Activated naive CD4-positive, alpha-beta T cell treated with anti-CD3 and anti-CD28 coated beads, Interleukin-2, amount 50 U/mL, for 72 hours (primary cell): Measurements from ENCODE around the gene NAP1L4. TPM values are rescaled to one million over a fixed set of nuclear protein-coding genes. Genes with fewer than 3 reads are reported as not detected.

Experiments
- ATAC-seq, 2 donors: fragments of 150-1000 bp; cut with Tn5 transposase; 2 replicates each; pipeline ENCODE4 v1.10.0; 2021; ENCODE audit warnings: mild to moderate bottlenecking in 2 of 2, moderate library complexity in 2 of 2
- DNase-seq, 2 donors: peaks; one replicate each; pipeline ENCODE4 v3.0.0; 2021 to 2022; ENCODE audit warnings: low spot score in 2 of 2
- H3K27ac Mint-ChIP-seq, 2 donors: one replicate each; pipeline ENCODE4 v1.8.0; 2022; ENCODE audit warnings: mild to moderate bottlenecking in 2 of 2, mixed read lengths in 2 of 2
- H3K36me3 Mint-ChIP-seq, 2 donors: one replicate each; pipeline ENCODE4 v1.8.0; 2022; ENCODE audit warnings: mixed read lengths in 2 of 2
- H3K9me3 Mint-ChIP-seq, 2 donors: one replicate each; pipeline ENCODE4 v1.8.0; 2022; ENCODE audit warnings: mixed read lengths in 2 of 2
- total RNA-seq, 2 donors: library from RNA; stranded (reverse); gene quantifications; one replicate each; pipeline ENCODE4 v1.2.3, GENCODE V29; 2022

The NAP1L4 gene, protein sequence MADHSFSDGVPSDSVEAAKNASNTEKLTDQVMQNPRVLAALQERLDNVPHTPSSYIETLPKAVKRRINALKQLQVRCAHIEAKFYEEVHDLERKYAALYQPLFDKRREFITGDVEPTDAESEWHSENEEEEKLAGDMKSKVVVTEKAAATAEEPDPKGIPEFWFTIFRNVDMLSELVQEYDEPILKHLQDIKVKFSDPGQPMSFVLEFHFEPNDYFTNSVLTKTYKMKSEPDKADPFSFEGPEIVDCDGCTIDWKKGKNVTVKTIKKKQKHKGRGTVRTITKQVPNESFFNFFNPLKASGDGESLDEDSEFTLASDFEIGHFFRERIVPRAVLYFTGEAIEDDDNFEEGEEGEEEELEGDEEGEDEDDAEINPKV
- 100 to 1,000 TPM; 287 to 318 TPM for total RNA-seq

DNA sequence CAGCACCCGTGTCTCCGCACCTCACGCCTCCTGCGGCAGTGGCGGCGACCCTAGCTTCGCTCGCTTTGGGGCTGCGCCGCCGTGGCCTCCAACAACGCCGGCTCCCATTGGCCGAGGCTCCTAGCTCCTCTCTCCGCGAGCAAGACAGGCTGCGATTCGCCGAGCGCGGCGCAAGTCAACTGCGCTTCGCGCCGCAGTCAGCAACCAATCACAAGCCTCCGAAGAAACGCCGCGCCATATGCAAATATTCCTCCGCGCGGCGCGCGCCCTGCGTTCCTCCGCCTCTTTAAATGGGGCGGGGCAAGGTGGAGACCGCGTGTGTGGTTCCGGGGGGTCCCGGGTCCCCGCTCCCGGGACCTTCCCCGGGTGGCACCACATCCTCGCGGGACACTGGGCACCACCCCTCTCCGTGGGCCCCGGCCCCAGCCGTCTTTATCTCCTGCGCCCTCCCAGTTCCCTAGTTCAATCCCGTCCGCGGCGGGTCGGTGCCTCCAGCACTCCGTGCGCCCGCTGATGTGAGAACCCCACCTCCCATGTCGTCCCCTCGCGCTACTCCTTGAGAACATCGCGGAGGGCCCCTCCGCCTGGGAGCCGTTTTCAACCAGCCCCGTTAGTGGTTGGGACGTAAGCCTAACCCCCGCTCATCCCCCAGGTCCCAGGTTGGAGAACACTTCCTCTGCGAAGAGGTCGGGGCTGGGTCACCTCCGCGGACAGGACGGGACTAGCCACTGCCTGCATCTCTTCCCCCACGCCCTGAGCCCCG is at the start of gene NAP1L4:
NAP1L4 (minus strand) TSS at position 96 of the 763 bp plus-strand sequence. CDS start 13,109 bp downstream, outside the sequence.
- ATAC-seq (peak; percentile 85 to 86), DNase-seq (peak; percentile 93 to 98)
- H3K27ac Mint-ChIP-seq, result peak within 1 kb of the TSS; percentile 98 to 100
- H3K36me3 Mint-ChIP-seq, result peaks cover 34 to 40% of the 10 kb centered on the region in 2 donors
- H3K9me3 Mint-ChIP-seq, result no peaks in the 10 kb centered on the region

DNA sequence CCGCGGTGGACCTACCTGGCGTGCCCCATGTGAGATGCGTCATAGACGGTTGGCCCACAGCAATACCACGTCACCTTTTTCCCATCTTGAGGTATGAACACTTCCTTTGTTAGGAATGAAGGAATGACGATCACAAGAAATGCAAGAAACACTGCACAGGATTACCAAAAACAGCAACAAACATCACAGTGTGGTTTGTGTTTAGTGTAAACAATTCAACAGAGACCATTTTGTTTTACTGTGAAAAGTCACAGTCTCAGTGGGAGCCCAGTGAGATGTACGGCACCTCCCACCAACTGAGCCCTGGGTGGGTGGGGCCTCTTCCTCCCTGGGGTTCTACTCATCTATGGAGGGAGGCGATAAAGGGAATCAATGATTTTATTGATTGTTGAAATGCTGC is 48.8 kb upstream of the NAP1L4 start:
- Mint-ChIP-seq H3K27ac (no peak overlapping the region), H3K36me3 (peaks cover 6 to 14% of the 10 kb centered on the region in 2 donors), H3K9me3 (no peaks in the 10 kb centered on the region)
- DNase-seq (no peak), ATAC-seq (no peak)

DNA sequence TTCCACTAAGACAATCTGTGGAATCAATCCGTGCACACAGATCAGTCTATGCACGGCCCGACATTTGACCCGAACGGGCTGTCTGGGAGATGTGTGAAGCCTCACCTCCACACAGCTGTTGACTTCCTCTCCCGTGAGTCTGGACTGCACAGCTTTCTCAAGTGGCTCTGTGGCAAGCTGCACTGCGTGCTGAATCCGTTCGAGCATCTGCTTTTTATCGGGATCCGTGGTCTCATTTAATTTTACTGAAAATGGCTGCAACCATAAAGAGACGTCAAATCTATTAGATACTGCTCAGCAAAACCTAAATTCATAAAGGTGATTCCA is 45.8 kb upstream of the NAP1L4 start:
- DNase-seq, result no peak
- Mint-ChIP-seq H3K36me3 (peaks cover 6 to 17% of the 10 kb centered on the region in 2 donors), H3K9me3 (no peaks in the 10 kb centered on the region), H3K27ac (peak overlapping the region in 1 of 2 donors; percentile 50)
- no peak for ATAC-seq

DNA sequence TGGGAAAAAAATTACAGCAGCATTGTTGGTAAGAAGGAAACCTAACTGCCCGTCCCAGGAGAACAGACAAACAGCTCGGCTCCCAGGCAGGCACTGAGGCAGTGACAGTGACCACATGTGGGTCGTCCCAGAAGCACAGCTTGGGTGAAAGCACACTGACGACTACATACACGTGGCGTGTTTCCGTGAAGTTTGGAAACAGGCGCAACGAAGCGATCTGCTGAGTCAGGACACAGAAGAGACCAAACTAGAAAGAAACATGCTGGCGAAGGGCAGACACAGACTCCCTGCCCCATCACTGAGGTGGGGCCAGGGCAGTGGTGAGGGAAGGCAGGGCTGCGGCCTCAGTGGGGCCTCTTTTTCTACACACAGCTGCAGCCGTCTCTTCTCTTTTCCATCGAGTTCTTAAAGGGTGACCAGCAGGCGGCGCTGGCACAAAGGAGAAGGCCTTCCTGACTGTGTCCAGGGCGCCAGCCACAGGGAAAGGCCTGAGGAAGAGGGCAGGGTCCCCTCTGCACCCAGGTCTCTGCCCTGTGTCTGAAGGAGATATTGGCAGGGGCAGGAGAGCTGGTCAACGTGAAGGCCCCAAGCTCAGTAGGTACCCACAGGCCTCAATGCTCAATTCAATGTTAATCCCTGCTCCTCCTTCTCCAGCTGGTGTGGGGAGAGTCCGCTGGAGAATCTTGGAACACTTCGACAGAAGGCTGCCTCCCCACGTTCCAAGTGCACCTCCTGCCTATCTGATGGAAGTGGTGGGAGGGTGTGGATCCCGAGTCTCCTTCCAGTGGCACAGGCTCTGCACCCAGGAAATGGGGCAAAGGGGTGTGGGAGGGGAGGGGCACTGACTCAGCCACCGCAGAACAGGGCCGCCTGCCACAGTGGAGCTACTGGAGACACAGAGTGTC is 45.2 kb upstream of the NAP1L4 start:
- Mint-ChIP-seq H3K9me3 (no peaks in the 10 kb centered on the region), H3K27ac (peak overlapping the region in 1 of 2 donors; percentile 50), H3K36me3 (peaks cover 6 to 22% of the 10 kb centered on the region in 2 donors)
- DNase-seq (peak in 1 of 2 donors; percentile 57), ATAC-seq (peak; percentile 80 to 86)

DNA sequence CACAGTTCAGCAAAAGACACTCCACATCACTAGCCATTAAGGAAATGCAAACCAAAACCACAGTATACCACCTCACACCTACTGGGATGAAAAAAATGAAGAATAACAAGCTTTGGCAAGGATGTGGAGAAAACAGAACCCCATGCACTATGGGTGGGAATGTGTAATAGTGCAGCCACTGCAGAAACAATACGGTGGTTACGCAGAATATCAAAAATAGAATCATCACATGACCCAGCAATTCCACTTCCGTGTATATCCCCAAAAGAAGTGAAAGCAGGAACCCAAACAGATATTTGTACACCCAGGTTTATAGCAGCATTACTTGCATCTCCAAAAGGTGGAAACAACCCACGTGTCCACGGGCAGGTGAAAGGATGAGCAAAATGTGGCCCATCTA is 44.3 kb upstream of the NAP1L4 start:
- Mint-ChIP-seq H3K36me3 (peaks cover 6 to 25% of the 10 kb centered on the region in 2 donors), H3K27ac (peak overlapping the region in 1 of 2 donors; percentile 90), H3K9me3 (no peaks in the 10 kb centered on the region)
- DNase-seq (no peak), ATAC-seq (no peak)

DNA sequence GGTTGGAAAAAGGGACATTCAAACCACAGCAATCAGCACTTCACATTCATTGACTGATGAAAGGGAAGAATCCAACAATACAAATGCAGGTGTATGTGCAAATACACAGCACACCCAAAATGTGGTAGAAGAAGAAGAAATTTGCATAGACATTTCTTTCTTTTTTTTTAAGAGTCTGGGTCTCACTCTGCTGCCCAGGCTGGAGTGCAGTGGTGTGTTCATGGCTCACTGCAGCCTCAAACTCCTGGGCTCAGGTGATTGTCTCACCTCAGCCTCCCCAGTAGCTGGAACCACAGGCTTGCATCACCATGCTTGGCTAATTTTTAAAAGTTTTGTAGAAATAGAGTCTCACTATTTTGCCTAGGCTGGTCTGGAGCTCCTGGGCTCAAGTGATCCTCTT is 43.2 kb upstream of the NAP1L4 start:
- H3K9me3 Mint-ChIP-seq, result no peaks in the 10 kb centered on the region
- peaks cover 10 to 35% of the 10 kb centered on the region in 2 donors for H3K36me3 Mint-ChIP-seq
- H3K27ac Mint-ChIP-seq, result no peak overlapping the region
- ATAC-seq, result no peak
- DNase-seq, result no peak

DNA sequence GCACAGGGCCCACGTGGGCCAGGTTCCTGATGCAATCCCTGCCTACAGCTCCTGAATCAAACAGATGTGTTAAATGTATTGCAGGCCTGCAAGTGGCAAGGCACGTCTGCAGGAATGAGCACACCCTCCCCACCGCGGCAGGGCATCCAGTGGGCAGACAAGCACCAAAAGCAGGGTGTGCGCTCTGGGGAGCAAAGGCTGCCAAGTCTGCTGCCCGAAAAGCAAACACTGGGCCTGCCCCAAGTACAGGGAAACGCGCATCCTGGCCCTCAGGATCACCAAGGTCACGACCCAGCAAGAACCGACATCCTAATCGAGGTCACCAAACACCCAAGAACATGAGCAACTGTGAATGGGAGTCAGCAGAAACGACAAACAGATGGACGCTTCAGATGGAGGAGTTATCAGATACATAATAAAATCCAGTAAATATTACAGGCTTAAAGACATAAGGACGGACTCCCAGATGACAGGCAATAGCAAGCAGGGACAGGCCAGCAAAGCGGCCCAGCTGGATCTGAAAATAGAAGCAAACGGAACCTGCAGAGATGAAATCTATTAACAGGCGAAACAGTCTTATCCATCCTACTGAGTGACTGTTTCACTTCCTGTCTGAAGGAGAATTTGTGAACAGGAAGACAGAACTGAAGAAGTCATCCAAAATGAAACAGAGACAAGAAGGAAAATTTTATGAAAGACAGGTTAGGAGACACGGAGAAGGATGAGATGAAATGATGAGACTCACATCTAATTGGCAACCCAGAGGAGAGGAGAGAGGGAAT is 38.4 kb upstream of the NAP1L4 start:
- Mint-ChIP-seq H3K9me3 (no peaks in the 10 kb centered on the region), H3K27ac (peak overlapping the region in 1 of 2 donors; percentile 73), H3K36me3 (peaks cover 30 to 38% of the 10 kb centered on the region in 2 donors)
- DNase-seq, result no peak
- ATAC-seq, result no peak

DNA sequence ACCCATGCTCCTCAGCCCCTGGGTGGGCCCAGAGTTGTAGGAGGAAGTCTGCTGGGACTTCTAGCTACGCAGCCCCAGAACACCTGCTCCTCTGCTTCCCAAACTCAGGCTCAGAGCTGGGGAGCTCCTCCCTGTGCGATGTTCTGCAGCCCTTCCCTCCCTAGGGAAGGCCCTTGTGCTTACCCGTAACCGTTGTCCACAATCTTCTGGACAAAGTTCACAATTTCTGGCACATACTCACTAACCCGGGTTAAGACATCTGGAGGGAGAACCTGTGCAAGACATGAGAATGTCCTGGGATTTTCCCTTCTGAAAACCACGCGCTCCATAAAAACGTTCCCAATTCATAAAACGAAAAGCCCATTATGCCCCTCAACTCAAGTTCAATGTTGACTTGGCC is 36.7 kb upstream of the NAP1L4 start:
- Mint-ChIP-seq H3K9me3 (no peaks in the 10 kb centered on the region), H3K27ac (peak overlapping the region in 1 of 2 donors; percentile 78), H3K36me3 (peaks cover 30 to 40% of the 10 kb centered on the region in 2 donors)
- ATAC-seq (no peak), DNase-seq (no peak)

DNA sequence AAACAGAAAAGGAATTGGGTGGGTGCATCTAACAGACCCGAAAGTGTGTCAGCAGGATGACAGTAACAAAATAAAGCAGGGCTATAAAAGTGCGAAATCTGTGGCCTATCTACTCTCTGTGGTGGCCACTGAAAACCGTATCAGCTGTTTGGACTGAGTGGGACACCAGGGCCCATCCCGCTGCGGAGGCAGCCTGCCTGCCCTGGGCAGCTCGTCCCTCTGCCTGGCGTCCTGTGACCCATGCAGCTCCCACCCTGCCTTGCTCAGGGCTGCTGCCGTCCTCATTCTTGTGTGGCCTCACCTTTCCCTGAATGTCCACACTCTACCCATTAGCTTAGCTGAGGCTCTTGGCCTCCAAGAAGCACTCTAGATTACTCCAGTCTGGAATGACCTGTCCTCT is 34.7 kb upstream of the NAP1L4 start:
- DNase-seq, result no peak

DNA sequence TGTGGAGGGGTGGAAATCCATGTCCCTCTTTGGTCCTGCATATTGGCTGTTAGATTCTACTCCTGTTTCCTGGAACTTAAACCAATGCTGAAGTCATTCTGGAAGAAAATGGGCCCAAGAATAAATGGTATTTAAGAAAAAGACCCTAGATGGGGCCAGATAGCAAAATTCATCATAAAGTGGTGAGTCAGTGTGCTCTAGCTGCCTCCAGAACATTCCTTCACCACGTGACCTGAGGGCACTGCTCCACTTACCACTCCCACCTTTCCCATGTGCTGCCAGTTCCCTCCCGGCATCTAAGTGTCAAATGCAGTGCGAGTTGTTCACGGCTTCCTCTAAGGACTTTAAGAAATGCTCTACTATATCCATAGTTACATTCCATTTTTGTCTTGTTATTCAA is 30.9 kb upstream of the NAP1L4 start:
- ATAC-seq (no peak), DNase-seq (no peak)
- Mint-ChIP-seq H3K36me3 (peaks cover 8 to 31% of the 10 kb centered on the region in 2 donors), H3K27ac (peak overlapping the region; percentile 25 to 70), H3K9me3 (no peaks in the 10 kb centered on the region)

More for the DNA sequence above, 34.7 kb upstream of the NAP1L4 start:
- ATAC-seq, result no peak
- peak overlapping the region in 1 of 2 donors; percentile 32 for H3K27ac Mint-ChIP-seq
- H3K36me3 Mint-ChIP-seq, result peaks cover 30 to 51% of the 10 kb centered on the region in 2 donors
- H3K9me3 Mint-ChIP-seq, result no peaks in the 10 kb centered on the region

DNA sequence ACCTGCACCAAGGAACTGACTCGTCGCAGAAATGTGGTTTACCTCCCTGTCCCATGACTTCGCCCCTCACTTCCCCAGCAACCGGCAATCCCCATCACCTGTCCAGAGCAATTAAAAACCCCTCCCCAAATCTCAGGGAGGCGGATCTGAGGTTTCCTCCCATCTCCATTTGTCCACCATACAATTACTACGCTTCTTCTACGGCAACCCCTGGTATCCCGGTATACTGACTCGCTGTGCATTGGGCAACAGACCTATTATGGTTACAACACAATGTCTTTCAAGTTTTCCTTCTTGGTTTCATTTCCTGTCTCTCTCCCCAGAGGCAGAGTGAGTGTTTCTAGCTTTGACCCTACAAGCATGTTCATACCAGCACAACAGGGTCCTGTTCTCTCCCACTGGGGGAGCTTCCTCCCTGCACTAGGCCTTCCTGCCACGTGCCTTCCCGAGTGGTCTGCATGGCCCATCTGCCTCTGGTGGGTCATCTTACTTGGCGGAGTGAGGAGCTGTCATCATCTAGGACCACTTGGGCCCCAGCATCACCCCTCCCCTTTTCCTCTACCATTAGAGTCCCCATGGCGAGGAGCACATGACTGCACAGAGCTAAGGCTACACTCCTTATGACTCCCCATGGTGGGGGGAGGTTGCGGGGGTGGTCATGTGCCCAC is 30.3 kb upstream of the NAP1L4 start:
- peak; percentile 81 to 84 for ATAC-seq
- peak in 1 of 2 donors; percentile 15 for DNase-seq
- peaks cover 6 to 29% of the 10 kb centered on the region in 2 donors for H3K36me3 Mint-ChIP-seq
- H3K27ac Mint-ChIP-seq, result peak overlapping the region; percentile 53 to 70
- no peaks in the 10 kb centered on the region for H3K9me3 Mint-ChIP-seq

DNA sequence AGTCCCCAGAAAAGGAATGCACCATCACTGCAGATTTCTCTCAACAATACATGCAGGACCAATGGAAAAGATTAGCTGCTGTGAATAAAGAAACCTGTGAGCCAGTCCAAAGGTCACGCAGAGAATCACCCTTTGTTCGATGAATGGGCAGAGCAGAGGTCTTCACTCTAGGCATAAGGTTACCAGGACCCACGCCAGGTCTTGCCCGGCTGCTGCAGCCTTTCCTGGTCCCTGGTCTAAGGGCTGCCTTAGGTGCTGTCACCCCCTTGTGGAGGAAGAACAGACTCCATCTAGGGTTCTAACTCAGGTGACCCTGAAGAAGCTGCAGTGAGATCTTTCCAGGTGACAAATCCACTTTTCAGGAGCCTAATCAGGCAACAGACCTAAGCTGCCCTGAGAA is 29.0 kb upstream of the NAP1L4 start:
- DNase-seq (peak in 1 of 2 donors; percentile 28), ATAC-seq (peak; percentile 45 to 67)
- H3K9me3 Mint-ChIP-seq, result no peaks in the 10 kb centered on the region
- H3K27ac Mint-ChIP-seq, result no peak overlapping the region
- peaks cover 6 to 29% of the 10 kb centered on the region in 2 donors for H3K36me3 Mint-ChIP-seq

DNA sequence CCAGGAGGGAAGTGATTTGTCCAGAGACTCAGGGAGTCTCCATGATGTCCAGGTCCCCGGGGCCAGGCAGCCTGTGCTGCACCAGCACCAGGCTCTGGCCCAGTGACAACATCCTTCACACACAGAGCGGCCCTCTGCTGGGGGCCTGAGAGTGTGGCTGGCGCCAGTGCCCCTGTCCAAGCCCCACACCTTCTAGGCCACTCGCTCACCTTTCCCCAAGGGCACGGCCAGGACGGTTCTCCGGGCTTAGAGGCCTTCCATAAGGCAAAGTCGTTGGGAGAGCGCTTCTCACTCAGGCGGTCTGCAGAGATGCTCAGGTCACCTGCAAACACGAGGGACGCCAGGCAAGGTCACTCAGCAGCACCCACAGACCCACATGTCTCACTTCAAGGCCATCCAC is 27.9 kb upstream of the NAP1L4 start:
- H3K27ac Mint-ChIP-seq, result peak overlapping the region; percentile 29 to 42
- peaks cover 6 to 37% of the 10 kb centered on the region in 2 donors for H3K36me3 Mint-ChIP-seq
- no peaks in the 10 kb centered on the region for H3K9me3 Mint-ChIP-seq
- ATAC-seq (no peak), DNase-seq (no peak)

DNA sequence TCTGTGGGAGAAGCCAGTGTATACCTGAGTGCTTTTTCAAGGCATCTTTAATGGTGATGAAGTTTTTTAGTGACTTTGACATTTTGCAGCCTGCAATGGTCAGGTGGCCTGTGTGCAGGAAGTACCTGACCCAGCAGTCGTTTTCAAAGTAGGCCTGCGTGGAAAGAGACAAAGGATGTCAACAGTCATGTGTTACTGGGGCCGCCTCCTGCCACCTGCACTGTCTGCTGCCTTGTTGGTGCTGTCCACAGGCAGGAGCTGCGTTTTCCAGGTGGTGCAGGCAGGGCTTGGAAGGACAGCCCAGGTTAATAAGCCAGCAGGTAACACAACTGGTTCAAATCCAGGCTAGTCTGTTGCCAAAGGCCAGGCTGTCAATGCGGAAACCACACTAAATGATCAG is 26.5 kb upstream of the NAP1L4 start:
- no peak for ATAC-seq
- no peak for DNase-seq
- Mint-ChIP-seq H3K36me3 (peaks cover 6 to 35% of the 10 kb centered on the region in 2 donors), H3K9me3 (no peaks in the 10 kb centered on the region), H3K27ac (no peak overlapping the region)

DNA sequence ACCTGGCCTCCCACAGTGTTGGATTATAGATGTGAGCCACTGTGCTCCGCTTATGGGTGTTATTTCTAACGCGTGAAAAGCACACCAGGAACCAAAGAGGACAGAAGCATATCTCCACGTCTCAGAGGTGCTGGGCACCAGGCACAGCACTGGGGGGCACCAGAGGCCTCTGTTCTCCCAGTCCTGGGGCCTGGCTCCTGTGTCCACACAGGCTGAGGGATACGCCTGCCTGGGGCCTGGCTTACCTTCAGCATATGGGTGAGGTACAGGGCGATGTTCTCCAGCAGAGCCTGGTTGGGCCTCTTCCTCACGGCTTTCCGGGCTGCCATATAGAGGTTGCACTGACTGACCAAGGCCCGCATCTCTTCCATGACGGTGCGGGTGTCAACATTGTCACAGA is 24.7 kb upstream of the NAP1L4 start:
- Mint-ChIP-seq H3K9me3 (no peaks in the 10 kb centered on the region), H3K36me3 (peaks cover 6 to 19% of the 10 kb centered on the region in 2 donors), H3K27ac (peak overlapping the region in 1 of 2 donors; percentile 67)
- no peak for ATAC-seq
- DNase-seq, result no peak
